SJSA1 (cell line): ENCODE measurements around the gene GGA1. TPM values are rescaled to one million over a fixed set of nuclear protein-coding genes. Genes with fewer than 3 reads are reported as not detected.

Experiments
- DNase-seq, 2 experiments: peaks; one replicate each; pipeline ENCODE4 v3.0.0-alpha.2; 2015 to 2020; ENCODE audit warnings: low spot score in 2 of 2, low read depth in 1 of 2
- H3K27ac ChIP-seq: fragments of 250-450 bp; sonication (Bioruptor Pico); 2 replicates; pipeline ENCODE4 v1.5.1; 2020; ENCODE audit warnings: mild to moderate bottlenecking, moderate library complexity
- H3K27me3 ChIP-seq: fragments of 250-450 bp; sonication (Bioruptor Pico); replicated peaks from 2 replicates; pipeline ENCODE4 v1.5.1; 2020; ENCODE audit warnings: mild to moderate bottlenecking, moderate library complexity
- H3K36me3 ChIP-seq: fragments of 250-450 bp; sonication (Bioruptor Pico); 2 replicates; pipeline ENCODE4 v1.5.1; 2020; ENCODE audit warnings: mild to moderate bottlenecking
- H3K4me1 ChIP-seq: fragments of 250-450 bp; sonication (Bioruptor Pico); replicated peaks from 2 replicates; pipeline ENCODE4 v1.6.1; 2021; ENCODE audit warnings: mild to moderate bottlenecking
- H3K4me3 ChIP-seq: fragments of 250-450 bp; sonication (Bioruptor Pico); 2 replicates; pipeline ENCODE4 v1.5.1; 2020; ENCODE audit warnings: mild to moderate bottlenecking
- H3K9me3 ChIP-seq: fragments of 250-450 bp; sonication (Bioruptor Pico); replicated peaks from 2 replicates; pipeline ENCODE4 v1.5.1; 2020; ENCODE audit warnings: mild to moderate bottlenecking
- total RNA-seq: library from RNA; depleted of rRNA; stranded (reverse); fragments of >200 nt; shearing (Covaris generic); gene quantifications from 2 replicates; pipeline ENCODE4 v1.2.3, GENCODE V29; 2014

The GGA1 gene
- total RNA-seq, 1 experiment from 2014 or later: 34.9 TPM

DNA sequence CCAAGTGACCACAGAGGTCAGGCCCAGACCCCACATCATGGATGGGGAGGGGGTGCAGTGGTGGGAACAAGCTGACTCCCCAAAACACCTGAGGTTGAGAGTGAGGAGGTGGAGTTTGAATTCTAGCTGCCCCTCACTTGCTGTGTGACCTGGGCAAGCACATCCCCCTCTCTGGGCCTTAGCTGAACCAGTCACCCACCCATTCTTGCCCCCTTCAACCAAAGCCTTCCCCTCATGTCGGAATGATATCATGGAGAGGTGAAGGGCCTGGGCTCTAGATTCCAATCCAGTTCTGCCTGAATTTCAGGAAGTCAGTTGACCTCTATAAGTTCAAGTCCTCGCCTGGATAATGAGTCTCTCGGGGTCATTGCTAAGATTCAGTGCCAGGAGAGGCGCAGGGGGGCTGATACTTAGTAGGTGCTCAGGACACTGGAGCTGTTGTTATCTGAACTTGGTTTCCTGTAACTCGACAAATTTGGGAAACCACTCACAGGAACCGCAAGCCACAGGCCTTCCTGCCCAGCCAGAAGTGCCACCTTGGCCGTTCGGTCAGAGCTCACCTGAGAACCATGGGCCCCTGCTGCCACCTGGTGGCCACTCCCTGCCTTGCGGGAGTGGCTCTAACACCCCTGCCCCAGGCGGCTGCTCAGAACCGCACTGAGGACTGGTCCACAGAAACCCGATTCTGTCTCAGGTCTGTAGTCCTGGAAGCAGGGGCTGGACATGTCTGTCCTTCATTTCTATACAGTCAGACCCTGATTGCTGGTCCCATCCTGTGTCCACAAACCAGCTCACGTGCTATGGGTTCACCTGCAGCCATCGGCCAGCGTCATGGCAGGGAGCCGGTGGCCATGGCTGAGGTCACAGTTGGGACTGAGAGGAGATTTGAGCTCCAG lies 41.5 kb upstream of the GGA1 start:
- DNase-seq: peak; percentile 50 to 73
- peaks cover 26% of the 10 kb centered on the region for H3K4me1 ChIP-seq
- H3K36me3 ChIP-seq: peaks cover 85% of the 10 kb centered on the region
- no peaks in the 10 kb centered on the region for H3K27me3 ChIP-seq
- no peak overlapping the region for H3K4me3 ChIP-seq
- no peak overlapping the region for H3K27ac ChIP-seq
- no peaks in the 10 kb centered on the region for H3K9me3 ChIP-seq

DNA sequence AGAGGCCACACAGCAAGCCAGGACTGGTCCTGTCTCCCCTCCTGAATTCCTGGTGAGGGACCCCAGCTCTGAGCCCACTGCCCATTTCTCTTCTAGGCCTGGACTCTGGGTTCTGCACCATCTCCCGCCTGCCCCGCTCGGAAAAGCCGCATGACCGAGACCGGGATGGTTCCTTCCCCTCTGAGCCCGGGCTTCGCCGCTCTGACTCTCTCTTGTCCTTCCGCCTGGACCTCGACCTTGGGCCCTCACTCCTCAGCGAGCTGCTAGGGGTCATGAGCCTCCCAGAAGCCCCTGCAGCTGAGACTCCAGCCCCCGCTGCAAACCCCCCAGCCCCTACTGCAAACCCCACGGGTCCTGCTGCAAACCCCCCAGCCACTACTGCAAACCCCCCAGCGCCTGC lies 40.6 kb upstream of the GGA1 start:
- H3K36me3 ChIP-seq: peaks cover 77% of the 10 kb centered on the region
- no peaks in the 10 kb centered on the region for H3K9me3 ChIP-seq
- no peak for DNase-seq
- H3K4me3 ChIP-seq: no peak overlapping the region
- peaks cover 18% of the 10 kb centered on the region for H3K4me1 ChIP-seq
- no peaks in the 10 kb centered on the region for H3K27me3 ChIP-seq
- no peak overlapping the region for H3K27ac ChIP-seq

- Histone ChIP-seq H3K4me1 (peaks cover 13% of the 10 kb centered on the region), H3K36me3 (peaks cover 73% of the 10 kb centered on the region), H3K27ac (no peak overlapping the region), H3K9me3 (no peaks in the 10 kb centered on the region), H3K4me3 (no peak overlapping the region), H3K27me3 (no peaks in the 10 kb centered on the region; the same call in 1 of the 2 replicates)
- DNase-seq: no peak
These were observed 40.1 kb upstream of the GGA1 start for GRCh38 chr22:37568448-37569008.

DNA sequence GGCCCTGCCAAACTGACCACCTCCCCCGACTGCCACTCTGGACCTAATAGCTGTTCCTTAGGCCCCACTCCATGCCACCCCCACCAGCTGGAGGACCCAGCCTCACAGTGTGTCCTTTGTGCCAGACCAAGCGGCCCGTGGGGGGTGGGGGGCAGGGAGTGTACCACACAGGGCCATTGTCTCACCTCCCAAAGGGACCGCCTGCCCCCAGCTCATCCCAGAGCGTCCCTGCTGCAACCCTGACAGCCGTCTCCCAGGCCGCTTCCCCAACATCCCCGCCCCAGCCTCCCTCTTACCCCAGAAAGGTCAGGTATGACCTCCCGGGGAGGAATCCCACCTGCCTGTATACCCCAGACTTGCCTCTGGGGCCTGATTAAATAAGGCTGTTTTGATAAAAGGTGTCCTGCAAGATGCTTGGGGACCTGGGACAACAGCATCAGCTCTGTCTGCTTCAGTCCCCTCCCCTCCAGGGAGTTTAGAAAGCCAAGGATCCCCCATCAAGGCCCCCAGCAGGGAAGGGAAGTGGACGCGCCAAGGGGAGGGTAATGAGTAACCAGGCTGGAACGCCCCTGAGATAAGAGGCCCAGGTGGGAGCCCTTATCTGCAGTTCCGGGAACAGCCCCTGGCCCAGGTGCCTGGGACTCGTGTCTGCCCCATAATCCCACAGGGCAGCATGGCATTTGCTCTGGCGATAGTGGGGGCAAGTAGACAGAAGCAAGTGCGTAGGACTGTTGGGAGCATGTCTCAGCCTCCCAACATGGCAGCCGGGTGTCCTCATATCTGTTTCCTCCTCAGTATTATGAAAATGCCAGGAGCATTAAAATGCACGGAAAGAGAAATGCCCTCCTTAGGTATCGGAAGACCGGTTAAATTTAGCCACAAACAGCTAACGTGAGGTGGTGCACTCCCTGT lies 39.4 kb upstream of the GGA1 start:
- H3K4me1 ChIP-seq: peaks cover 5% of the 10 kb centered on the region
- DNase-seq: no peak
- H3K9me3 ChIP-seq: no peaks in the 10 kb centered on the region
- H3K36me3 ChIP-seq: peaks cover 66% of the 10 kb centered on the region
- no peak overlapping the region for H3K27ac ChIP-seq
- H3K27me3 ChIP-seq: no peaks in the 10 kb centered on the region; the same call in 1 of the 2 replicates
- no peak overlapping the region for H3K4me3 ChIP-seq

DNA sequence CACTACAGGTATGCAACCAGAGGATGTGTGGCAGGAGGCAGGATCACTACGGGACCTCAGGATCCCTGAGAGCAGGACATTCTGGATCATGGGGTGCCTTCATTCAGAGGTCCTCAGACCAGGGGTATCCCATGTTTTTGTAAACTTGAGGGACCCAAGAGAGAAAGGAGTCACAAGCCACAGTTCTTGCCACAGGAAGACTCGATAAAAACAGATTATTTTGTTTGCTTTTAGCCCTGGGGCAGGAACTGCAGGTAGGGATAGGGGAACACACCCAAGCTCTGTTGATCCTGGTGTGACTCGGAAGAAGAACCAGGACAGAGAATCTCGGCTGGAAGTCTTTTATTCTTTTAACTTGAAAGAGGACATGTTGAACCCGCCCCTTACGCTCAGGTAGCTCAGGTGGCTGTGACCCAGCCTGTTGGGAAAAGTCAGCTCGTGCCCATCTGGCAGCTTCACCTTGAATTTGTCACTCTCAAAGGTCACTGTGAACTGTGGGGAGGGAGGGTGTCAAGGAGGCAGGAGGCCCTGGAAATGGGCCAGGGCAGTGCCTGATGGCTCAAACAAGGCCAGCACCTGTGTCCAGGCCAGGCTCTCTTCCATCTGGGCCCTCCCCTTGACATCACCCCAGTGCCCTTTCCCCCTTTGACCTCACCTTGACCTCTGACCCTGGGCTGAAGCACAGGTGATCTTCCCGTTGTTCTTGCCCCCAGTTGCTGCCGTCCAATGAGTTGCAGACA lies 38.5 kb upstream of the GGA1 start:
- no peak for DNase-seq
- Histone ChIP-seq H3K27ac (no peak overlapping the region), H3K4me3 (no peak overlapping the region), H3K27me3 (no peaks in the 10 kb centered on the region; the same call in 1 of the 2 replicates), H3K9me3 (no peaks in the 10 kb centered on the region), H3K4me1 (no peaks in the 10 kb centered on the region; the same call in 1 of the 2 replicates), H3K36me3 (peaks cover 61% of the 10 kb centered on the region)

DNA sequence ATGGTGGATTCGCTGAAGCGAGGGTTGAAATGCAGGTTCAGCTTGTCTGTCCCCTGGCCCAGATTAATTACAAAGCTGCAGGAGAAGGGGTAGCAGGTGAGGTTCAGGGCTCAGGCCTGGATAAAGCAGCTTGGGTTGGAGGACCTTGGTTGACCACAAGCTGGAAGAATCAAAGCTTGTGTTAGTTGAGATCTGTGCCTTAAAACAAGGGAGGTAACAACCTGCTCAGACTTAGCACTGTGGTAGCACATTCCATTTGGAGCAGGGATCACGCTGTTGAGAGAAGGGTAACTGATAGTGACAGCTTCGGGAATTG lies 38.0 kb upstream of the GGA1 start:
- Histone ChIP-seq H3K27me3 (no peaks in the 10 kb centered on the region; the same call in 1 of the 2 replicates), H3K4me3 (no peak overlapping the region), H3K36me3 (peaks cover 59% of the 10 kb centered on the region), H3K27ac (no peak overlapping the region), H3K4me1 (no peaks in the 10 kb centered on the region; the same call in 1 of the 2 replicates), H3K9me3 (no peaks in the 10 kb centered on the region)
- DNase-seq: no peak

- H3K9me3 ChIP-seq: no peaks in the 10 kb centered on the region
- H3K27me3 ChIP-seq: no peaks in the 10 kb centered on the region; the same call in 1 of the 2 replicates
- H3K27ac ChIP-seq: no peak overlapping the region
- peaks cover 51% of the 10 kb centered on the region for H3K36me3 ChIP-seq
- no peak overlapping the region for H3K4me3 ChIP-seq
- H3K4me1 ChIP-seq: no peaks in the 10 kb centered on the region; the same call in 1 of the 2 replicates
- no peak for DNase-seq
These were observed 37.2 kb upstream of the GGA1 start for GRCh38 chr22:37571258-37571991.

DNA sequence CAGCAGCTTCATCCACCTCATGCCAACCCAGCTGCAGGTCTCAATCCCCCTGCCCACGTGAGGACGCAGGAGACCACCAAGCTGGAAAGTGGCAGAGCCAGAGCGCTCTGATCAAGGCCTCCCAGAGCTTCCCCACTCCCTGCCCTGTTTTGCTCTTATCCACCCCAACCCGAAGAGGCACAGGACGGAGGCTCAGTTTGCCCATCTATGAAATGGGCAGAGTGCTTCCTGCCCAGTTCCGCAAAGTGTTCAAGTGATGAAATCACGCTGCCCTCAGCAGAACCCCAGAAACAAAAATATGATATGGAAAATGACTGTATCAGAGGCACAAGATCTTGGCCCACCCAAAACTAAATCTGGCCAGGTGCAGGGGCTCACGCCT lies 36.7 kb upstream of the GGA1 start:
- Histone ChIP-seq H3K27ac (no peak overlapping the region), H3K36me3 (peaks cover 45% of the 10 kb centered on the region), H3K4me3 (no peak overlapping the region), H3K27me3 (no peaks in the 10 kb centered on the region; the same call in 1 of the 2 replicates), H3K9me3 (no peaks in the 10 kb centered on the region), H3K4me1 (no peaks in the 10 kb centered on the region; the same call in 1 of the 2 replicates)
- no peak for DNase-seq

- Histone ChIP-seq H3K27me3 (no peaks in the 10 kb centered on the region; the same call in 1 of the 2 replicates), H3K27ac (no peak overlapping the region), H3K36me3 (peaks cover 10% of the 10 kb centered on the region; the same call in 1 of the 2 replicates), H3K4me3 (no peak overlapping the region), H3K9me3 (no peaks in the 10 kb centered on the region), H3K4me1 (no peaks in the 10 kb centered on the region; the same call in 1 of the 2 replicates)
- DNase-seq: no peak
These were observed 33.1 kb upstream of the GGA1 start for GRCh38 chr22:37575490-37576003.

DNA sequence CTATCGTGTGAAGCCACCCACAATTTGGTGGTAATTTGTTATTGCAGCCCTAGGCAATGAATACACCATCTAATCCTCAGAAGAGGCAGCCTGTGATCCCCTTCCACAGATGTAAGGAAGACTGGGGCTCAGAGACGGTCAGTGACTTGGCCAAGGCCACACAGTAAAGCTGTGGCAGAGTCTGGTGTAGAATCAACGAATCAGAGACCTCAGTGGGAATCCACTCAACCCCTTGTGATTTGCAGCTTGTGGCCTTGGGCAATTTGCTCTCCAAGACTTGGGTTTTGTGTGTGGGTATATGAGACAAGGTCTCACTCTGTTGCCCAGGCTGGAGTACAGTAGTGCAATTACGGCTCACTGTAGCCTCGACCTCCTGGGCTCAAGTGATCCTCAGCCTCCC lies 30.6 kb upstream of the GGA1 start:
- Histone ChIP-seq H3K36me3 (no peaks in the 10 kb centered on the region), H3K27me3 (peaks cover 3% of the 10 kb centered on the region; the same call in 1 of the 2 replicates), H3K9me3 (no peaks in the 10 kb centered on the region), H3K4me1 (no peaks in the 10 kb centered on the region), H3K4me3 (no peak overlapping the region), H3K27ac (no peak overlapping the region)
- DNase-seq: no peak

DNA sequence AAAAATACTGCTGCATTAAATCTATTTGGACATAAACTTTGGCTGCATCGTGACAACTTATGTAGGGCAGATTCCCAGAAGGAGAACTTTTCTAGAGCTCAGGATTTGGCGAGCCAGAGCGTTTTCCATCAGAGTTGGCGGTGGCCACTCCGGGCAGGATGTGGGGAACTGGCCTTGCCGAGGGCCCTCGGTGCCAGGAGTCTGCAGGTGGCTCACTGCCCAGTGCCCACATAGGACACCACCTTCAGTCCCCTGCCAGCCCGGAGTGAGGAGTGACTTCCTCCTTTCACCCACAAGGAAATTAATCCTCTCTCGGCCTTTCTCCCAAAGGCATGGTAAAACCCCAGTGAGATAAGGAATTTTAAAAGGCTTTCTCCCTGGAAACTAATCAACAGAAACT lies 27.1 kb upstream of the GGA1 start:
- H3K4me3 ChIP-seq: no peak overlapping the region
- H3K9me3 ChIP-seq: no peaks in the 10 kb centered on the region
- H3K27me3 ChIP-seq: 0 out of 2 replicates have a peak, but pooled peaks cover 3% of the 10 kb centered on the region
- no peaks in the 10 kb centered on the region for H3K36me3 ChIP-seq
- H3K27ac ChIP-seq: no peak overlapping the region
- DNase-seq: no peak
- no peaks in the 10 kb centered on the region for H3K4me1 ChIP-seq

DNA sequence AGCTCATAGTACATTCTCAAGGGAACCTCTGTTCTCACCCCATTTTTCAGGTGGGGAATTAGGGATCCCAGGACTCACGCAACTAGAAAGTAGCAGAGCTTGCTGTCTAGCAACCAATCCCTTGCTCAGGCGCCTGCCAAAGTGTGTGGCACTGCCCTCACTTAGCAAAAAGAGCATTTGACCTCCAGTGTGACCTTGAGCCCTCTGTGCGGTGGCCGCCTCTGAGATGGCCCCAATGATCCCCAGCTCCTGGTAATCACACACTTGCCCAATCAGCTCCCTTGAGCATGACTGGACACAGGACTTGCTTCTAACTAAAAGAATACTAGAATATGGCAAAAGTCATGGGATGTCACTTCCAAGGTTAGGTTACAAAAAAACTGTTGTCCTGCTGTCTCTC lies 26.1 kb upstream of the GGA1 start:
- no peaks in the 10 kb centered on the region for H3K36me3 ChIP-seq
- H3K9me3 ChIP-seq: no peaks in the 10 kb centered on the region
- no peaks in the 10 kb centered on the region for H3K4me1 ChIP-seq
- no peak overlapping the region for H3K27ac ChIP-seq
- no peak for DNase-seq
- H3K27me3 ChIP-seq: 0 out of 2 replicates have a peak, but pooled peaks cover 3% of the 10 kb centered on the region
- no peak overlapping the region for H3K4me3 ChIP-seq
